Measurements from ENCODE around the gene SF3B5.
"Not testable (repeated sequence)": the region's sequence is repeated elsewhere in the genome, so short reads cannot be mapped to it uniquely, and the experiment has no call there.

The SF3B5 gene

GRCh38 chr6:144104488-144104887 lies 9.1 kb upstream of the SF3B5 start:
- no peak for DNase-seq

GRCh38 chr6:144103026-144103563 lies 7.7 kb upstream of the SF3B5 start:
- DNase-seq, result no peak

- no peak for DNase-seq
Measured at GRCh38 chr6:144098993-144099392, 3.6 kb upstream of the SF3B5 start.

- DNase-seq, result peak; percentile 4
Measured at GRCh38 chr6:144094731-144095133, 641 bp downstream of the SF3B5 start.

- DNase-seq, result no peak
Measured at GRCh38 chr6:144093658-144094057, 1.7 kb downstream of the SF3B5 start.

- DNase-seq, result no peak
Measured at GRCh38 chr6:144093236-144093635, 2.1 kb downstream of the SF3B5 start.

- no peak for DNase-seq
Measured at GRCh38 chr6:144090384-144090783, 5.0 kb downstream of the SF3B5 start.

GRCh38 chr6:144087789-144088426 lies 7.5 kb downstream of the SF3B5 start:
- DNase-seq, result no peak

- DNase-seq, result no peak
Measured at GRCh38 chr6:144086959-144087358, 8.4 kb downstream of the SF3B5 start.

GRCh38 chr6:144083172-144083571 lies 12.2 kb downstream of the SF3B5 start:
- no peak for DNase-seq

- DNase-seq, result not testable (repeated sequence)
Measured at GRCh38 chr6:144082412-144082811, 13.0 kb downstream of the SF3B5 start.

GRCh38 chr6:144077871-144078270 lies 17.5 kb downstream of the SF3B5 start:
- DNase-seq, result no peak

GRCh38 chr6:144075875-144076274 lies 19.5 kb downstream of the SF3B5 start:
- no peak for DNase-seq

GRCh38 chr6:144075187-144075586 lies 20.2 kb downstream of the SF3B5 start:
- DNase-seq, result no peak

- no peak for DNase-seq
Measured at GRCh38 chr6:144073024-144073423, 22.3 kb downstream of the SF3B5 start.

- no peak for DNase-seq
Measured at GRCh38 chr6:144069506-144069905, 25.9 kb downstream of the SF3B5 start.

- no peak for DNase-seq
Measured at GRCh38 chr6:144068794-144069193, 26.6 kb downstream of the SF3B5 start.

GRCh38 chr6:144066741-144067484 lies 28.5 kb downstream of the SF3B5 start:
- no peak for DNase-seq

- no peak for DNase-seq
Measured at GRCh38 chr6:144066255-144066654, 29.1 kb downstream of the SF3B5 start.

- no peak for DNase-seq
Measured at GRCh38 chr6:144065213-144065660, 30.1 kb downstream of the SF3B5 start.

GRCh38 chr6:144064402-144065212 lies 30.8 kb downstream of the SF3B5 start:
- DNase-seq, result peak; percentile 36

- peak; percentile 89 for DNase-seq
Measured at GRCh38 chr6:144063744-144064401, 31.5 kb downstream of the SF3B5 start.

GRCh38 chr6:144063246-144063743 lies 32.1 kb downstream of the SF3B5 start:
- no peak for DNase-seq
